Heart right ventricle (tissue), 16 donors: Measurements from ENCODE around the gene SCAMP4. TPM values are rescaled to one million over a fixed set of nuclear protein-coding genes. Genes with fewer than 3 reads are reported as not detected.

ENCODE experiments used
- ATAC-seq, 8 donors: fragments of 200-7000 bp; cut with Tn5 transposase; one replicate each; pipeline ENCODE4 v1.9.1; 2020; ENCODE audit warnings: mild to moderate bottlenecking in 8 of 8, moderate library complexity in 8 of 8, moderate number of reproducible peaks in 1 of 8
- DNase-seq, 2 donors: peaks; one replicate each; pipeline ENCODE4 v3.0.0-alpha.2; 2020
- H3K27ac ChIP-seq, 10 donors: fragments of 200-600 bp; sonication (generic) in 2 of 10; one replicate each; pipeline versions ENCODE4 v1.5.0 to v1.8.0; 2020 to 2022; ENCODE audit warnings: mild to moderate bottlenecking in 3 of 10
- H3K27me3 ChIP-seq, 7 donors: fragments of 200-600 bp; one replicate each; pipeline ENCODE4 v1.8.0; 2021 to 2022; ENCODE audit warnings: mild to moderate bottlenecking in 2 of 7
- H3K36me3 ChIP-seq, 9 donors: fragments of 200-600 bp; sonication (generic) in 1 of 9; one replicate each; pipeline versions ENCODE4 v1.5.0 to v1.8.0; 2020 to 2022; ENCODE audit warnings: mild to moderate bottlenecking in 2 of 9
- H3K4me1 ChIP-seq, 9 donors: fragments of 200-600 bp; sonication (generic) in 1 of 9; one replicate each; pipeline versions ENCODE4 v1.5.0 to v1.8.0; 2020 to 2022; ENCODE audit warnings: mild to moderate bottlenecking in 4 of 9
- H3K4me3 ChIP-seq, 10 donors: fragments of 200-600 bp; sonication (generic) in 2 of 10; one replicate each; pipeline versions ENCODE4 v1.5.0 to v1.8.0; 2020 to 2022; ENCODE audit warnings: mild to moderate bottlenecking in 7 of 10, moderate library complexity in 2 of 10
- H3K9me3 ChIP-seq, 11 donors: fragments of 200-600 bp in 10 of 11; sonication (generic) in 2 of 11; one replicate each; pipeline versions ENCODE4 v1.5.0 to v1.8.0; 2013 to 2022; ENCODE audit warnings: mild to moderate bottlenecking in 2 of 11, control low read depth in 1 of 11, moderate library complexity in 1 of 11
- WGBS, 2 donors: extraction: QIAGEN DNeasy Blood & Tissue Kit; methylation state at CpG; one replicate each; pipeline ENCODE4 v1.1.7; 2013; ENCODE audit warnings: inconsistent platforms in 1 of 2; 5-methylcytosine and 5-hydroxymethylcytosine counted together
- intact Hi-C, 10 donors: fragments of 100-400 bp; cut with DNase I; formaldehyde crosslinking; loops; one replicate each; pipeline versions ENCODE4 v1.11.1 to v1.14.2; 2022
- polyA plus RNA-seq, 2 donors: library from polyadenylated mRNA; stranded (reverse); fragments of 200-250 nt; gene quantifications; one replicate each; pipeline ENCODE4 v1.2.3, GENCODE V29; 2013
- total RNA-seq, 10 donors: library from RNA; stranded (reverse); fragmentation: NEBNext Ultra II Directional in 3 of 10; extraction: Animal tissue kit (Norgen Biotek cat#: 25700) in 3 of 10; gene quantifications; one replicate each; pipeline versions ENCODE4 v1.2.1 to v1.2.4, GENCODE V29; 2021 to 2023
- TF ChIP-seq, protein P1 (sequence below), 9 donors: fragments of 200-600 bp; sonication (generic) in 2 of 9; IDR thresholded peaks; one replicate each; pipeline versions ENCODE4 v1.5.0 to v1.8.0; 2021 to 2022; ENCODE audit warnings: antibody characterized with exemption in 9 of 9, mild to moderate bottlenecking in 5 of 9, moderate library complexity in 1 of 9
- donor health status: Arrhythmogenic right ventricular cardiomyopathy.
- donor health status: ischemic (EF 13 %, LVEDD 7.1; RV severe dilation, severe dysfunction).
- donor health status: healthy with polysubstance abuse.
- donor health status: DM: no; HTN: yes; CAD: no.
- donor health status: DM: no; HTN: no; CAD: no.
- donor health status: ischemic (EF 25% LVEDD 6.9; RV normal size, moderate dysfunction).
- donor health status: ischemic (EF 25% LVEDD 5.7; RV mildly dilated, moderate dysfunction).
- donor health status: healthy.
- donor health status: DM: yes; HTN: yes; CAD: no.
- donor health status: Ischemic cardiomyopathy.
- donor health status: ischemic (EF 35%, LVEDD 5.7; RV mildly dilated, moderate dysfunction).
- donor health status: nonischemic (EF 11% LVEDD 7.7; RV severe dilation, severe dysfunction).
- donor health status: DM: yes; HTN: yes; CAD: no.
- donor health status: PGD.
- donor health status: ischemic (EF 29% LVEDD 5.4; RV normal size, mild dysfunction).
- donor health status: nonischemic (EF 23%, LVEDD 6.1; RV moderate dilation, normal function).

SCAMP4 gene
- total and polyA plus RNA-seq, 12 donors = 11.7 to 24.2 (median 15.8) TPM

DNA sequence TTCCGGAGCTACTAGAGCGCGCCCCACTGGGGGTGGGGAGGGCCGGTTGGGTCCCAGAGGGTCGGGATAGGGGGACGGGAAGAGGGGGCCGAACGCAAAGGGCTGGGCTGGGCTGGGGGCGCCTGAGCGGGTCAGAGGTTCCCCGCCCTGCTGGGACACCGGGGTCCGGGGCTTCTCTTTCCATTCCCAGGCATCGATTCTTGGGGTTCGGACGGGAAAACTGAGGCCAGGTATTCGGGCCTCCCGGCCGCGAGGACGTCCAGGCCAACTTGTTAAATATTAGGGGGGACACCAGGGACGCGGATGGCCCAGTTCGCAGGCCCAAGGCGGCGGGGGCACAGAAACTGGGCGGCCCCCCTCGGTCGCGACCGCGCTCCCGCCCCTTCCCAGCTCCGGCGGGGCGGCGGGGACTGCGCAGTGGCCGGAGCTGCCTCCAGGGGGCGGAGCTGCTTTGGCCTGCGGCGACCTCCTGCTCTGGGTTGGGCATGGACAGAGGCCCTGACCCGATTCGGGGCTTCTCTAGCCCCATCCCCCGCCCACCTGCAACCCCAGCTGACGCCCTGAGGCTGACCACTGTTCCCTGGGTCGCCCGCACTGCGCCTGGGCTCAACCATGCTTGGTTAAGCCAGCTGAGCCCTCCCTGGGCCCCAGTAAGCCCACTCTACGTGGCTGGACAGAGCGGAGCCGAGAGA lies 40.6 kb upstream of the SCAMP4 start:
- TF ChIP-seq, protein P1, sequence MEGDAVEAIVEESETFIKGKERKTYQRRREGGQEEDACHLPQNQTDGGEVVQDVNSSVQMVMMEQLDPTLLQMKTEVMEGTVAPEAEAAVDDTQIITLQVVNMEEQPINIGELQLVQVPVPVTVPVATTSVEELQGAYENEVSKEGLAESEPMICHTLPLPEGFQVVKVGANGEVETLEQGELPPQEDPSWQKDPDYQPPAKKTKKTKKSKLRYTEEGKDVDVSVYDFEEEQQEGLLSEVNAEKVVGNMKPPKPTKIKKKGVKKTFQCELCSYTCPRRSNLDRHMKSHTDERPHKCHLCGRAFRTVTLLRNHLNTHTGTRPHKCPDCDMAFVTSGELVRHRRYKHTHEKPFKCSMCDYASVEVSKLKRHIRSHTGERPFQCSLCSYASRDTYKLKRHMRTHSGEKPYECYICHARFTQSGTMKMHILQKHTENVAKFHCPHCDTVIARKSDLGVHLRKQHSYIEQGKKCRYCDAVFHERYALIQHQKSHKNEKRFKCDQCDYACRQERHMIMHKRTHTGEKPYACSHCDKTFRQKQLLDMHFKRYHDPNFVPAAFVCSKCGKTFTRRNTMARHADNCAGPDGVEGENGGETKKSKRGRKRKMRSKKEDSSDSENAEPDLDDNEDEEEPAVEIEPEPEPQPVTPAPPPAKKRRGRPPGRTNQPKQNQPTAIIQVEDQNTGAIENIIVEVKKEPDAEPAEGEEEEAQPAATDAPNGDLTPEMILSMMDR (IDR thresholded peaks at IDR 0.05) = peak; percentile 73 to 97 (median 88)
- intact Hi-C loops = loop anchor here in 2 of 10 donors (5.0 to 10.0 kb wide), 2 partner anchors 73 to 200 kb away; no protein-coding TSS in a partner anchor
- Histone ChIP-seq H3K36me3 (peaks cover 0 to 5% (median 0%) of the 10 kb centered on the region in 9 donors), H3K27me3 (no peaks in the 10 kb centered on the region), H3K4me3 (peak overlapping the region; percentile 42 to 96 (median 82)), H3K9me3 (no peaks in the 10 kb centered on the region), H3K4me1 (peaks cover 15 to 41% (median 31%) of the 10 kb centered on the region in 9 donors), H3K27ac (peak overlapping the region; percentile 21 to 99 (median 94))
- peak; percentile 59 to 83 (median 74) for ATAC-seq
- WGBS, 2 donors = 9 to 11% methylated on average over 49 to 52 of the region's 52 CpGs
- DNase-seq = peak; percentile 76 to 82

DNA sequence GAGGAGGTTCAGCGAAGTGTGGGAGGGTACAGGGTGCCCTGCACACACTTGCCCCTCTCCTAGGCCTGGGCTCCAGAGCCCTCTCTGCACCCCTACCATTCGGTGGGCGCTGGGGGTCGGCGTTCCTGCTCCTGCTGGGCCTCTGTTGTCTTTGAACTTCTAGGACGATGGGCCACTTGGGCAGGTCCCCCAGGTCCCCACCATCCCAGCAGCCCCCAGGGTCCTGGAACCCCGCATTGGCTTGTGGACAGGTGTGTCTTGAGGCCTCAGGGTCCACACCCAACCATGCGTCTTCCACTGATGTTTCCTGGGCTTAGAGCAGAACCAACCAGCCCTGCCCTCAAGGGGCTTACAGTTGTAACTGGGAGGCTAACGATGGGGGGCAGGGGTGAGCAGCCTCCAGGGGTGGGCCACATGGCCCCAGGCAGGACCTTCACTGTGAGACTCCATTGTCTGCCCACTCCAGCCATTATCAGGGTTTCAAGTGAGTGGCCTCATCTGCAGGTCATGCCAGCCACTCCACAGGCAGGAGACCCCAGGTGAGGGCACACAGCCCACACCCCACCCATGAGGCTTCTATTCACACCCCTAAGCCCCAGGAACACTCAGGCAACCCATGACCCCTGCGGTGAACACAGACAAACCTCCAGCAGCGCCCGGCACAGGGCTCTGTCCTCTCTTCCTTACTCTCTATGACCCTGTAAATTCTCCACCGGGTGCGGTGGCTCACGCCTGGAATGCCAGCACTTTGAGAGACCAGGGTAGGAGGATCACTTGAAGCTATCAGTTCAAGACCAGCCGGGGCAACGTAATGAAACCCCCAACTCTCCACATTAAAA lies 39.8 kb upstream of the SCAMP4 start:
- Histone ChIP-seq H3K9me3 (no peaks in the 10 kb centered on the region), H3K4me3 (peak overlapping the region in 7 of 10 donors; percentile 78 to 96 (median 87)), H3K36me3 (peaks cover 0 to 5% (median 0%) of the 10 kb centered on the region in 9 donors), H3K27ac (peak overlapping the region in 9 of 10 donors; percentile 88 to 99 (median 94)), H3K27me3 (no peaks in the 10 kb centered on the region), H3K4me1 (peaks cover 12 to 34% (median 23%) of the 10 kb centered on the region in 9 donors)
- DNase-seq (no peak), ATAC-seq (peak in 1 of 8 donors; percentile 0)
- TF ChIP-seq, protein P1 (IDR thresholded peaks at IDR 0.05) = no peak
- intact Hi-C loops = loop anchor here in 2 of 10 donors (5.0 to 10.0 kb wide), 2 partner anchors 72 to 199 kb away; no protein-coding TSS in a partner anchor
- 85 to 89% methylated on average over 17 of the region's 17 CpGs for WGBS, 2 donors

DNA sequence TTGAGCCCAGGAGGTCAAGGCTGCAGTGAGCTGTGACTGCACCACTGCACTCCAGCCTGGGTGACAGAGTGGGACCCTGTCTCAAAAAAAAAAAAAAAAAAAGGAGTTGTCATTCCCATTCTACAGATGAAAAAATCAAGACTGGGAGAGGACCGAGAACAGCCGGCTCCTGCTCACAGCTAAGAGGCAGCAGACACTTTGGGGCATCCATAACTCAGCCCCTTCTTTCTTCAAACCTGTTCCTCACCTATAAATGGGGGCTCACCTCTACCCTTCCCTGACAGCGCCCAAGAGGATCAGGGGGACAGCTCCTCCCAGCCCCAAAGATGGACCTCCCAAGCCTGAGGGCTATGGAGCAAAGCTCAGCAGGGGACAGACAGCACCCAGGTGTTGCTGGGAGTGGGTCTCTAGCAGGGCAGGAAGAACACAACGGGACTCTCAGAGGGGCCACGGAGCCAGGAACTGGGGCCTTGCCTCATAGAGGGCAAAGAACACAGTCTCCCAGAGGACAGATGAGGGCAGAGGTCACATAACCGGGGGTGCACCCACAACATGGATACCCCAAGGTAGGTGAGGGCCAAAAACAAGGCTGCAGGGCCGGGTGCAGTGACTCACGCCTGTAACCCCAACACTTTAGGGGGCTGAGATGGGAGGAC lies 38.4 kb upstream of the SCAMP4 start:
- 91 to 92% methylated on average over 8 of the region's 8 CpGs for WGBS, 2 donors
- Histone ChIP-seq H3K9me3 (no peaks in the 10 kb centered on the region), H3K4me3 (no peak overlapping the region), H3K27ac (no peak overlapping the region), H3K27me3 (no peaks in the 10 kb centered on the region), H3K36me3 (peaks cover 0 to 17% (median 0%) of the 10 kb centered on the region in 9 donors), H3K4me1 (peaks cover 8 to 31% (median 11%) of the 10 kb centered on the region in 9 donors)
- no peak for DNase-seq
- intact Hi-C loops = loop anchor here in 2 of 10 donors (5.0 to 10.0 kb wide), 2 partner anchors 70 to 198 kb away; no protein-coding TSS in a partner anchor
- TF ChIP-seq, protein P1 (IDR thresholded peaks at IDR 0.05) = no peak
- no peak for ATAC-seq

DNA sequence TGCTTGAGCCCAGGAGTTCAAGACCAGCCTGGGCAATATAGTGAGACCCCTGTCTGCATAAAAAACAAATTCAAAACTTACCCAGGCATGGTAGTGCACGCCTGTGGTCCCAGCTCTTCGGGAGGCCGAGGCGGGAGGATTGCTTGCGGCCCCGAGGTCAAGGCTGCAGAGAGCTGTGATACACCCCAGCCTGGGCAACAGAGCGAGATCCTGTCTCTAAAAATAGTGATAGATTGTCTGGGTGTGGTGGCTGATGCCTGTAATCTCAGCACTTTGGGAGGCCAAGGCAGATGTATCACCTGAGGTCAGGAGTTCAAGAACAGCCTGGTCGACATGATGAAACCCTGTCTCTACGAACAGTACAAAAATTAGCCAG lies 37.9 kb upstream of the SCAMP4 start:
- Histone ChIP-seq H3K4me3 (no peak overlapping the region), H3K4me1 (peaks cover 5 to 31% (median 15%) of the 10 kb centered on the region in 9 donors), H3K9me3 (no peaks in the 10 kb centered on the region), H3K27me3 (no peaks in the 10 kb centered on the region), H3K36me3 (peaks cover 0 to 17% (median 0%) of the 10 kb centered on the region in 9 donors), H3K27ac (no peak overlapping the region)
- intact Hi-C loops = loop anchor here in 2 of 10 donors (5.0 to 10.0 kb wide), 2 partner anchors 70 to 197 kb away; no protein-coding TSS in a partner anchor
- DNase-seq (no peak), ATAC-seq (no peak)
- WGBS, 2 donors = 92 to 93% methylated on average over 9 of the region's 9 CpGs
- TF ChIP-seq, protein P1 (IDR thresholded peaks at IDR 0.05) = no peak
